T-helper 1 cell treated with Interleukin-12 subunit alpha and Interleukin-12 subunit beta and Interleukin-4 antibody, amounts not matched to agents 30 μg/mL and 1 μg/mL, for 36 hours (primary cell): ENCODE data around the gene ST6GALNAC1.

Experiments used
- H3K27ac Mint-ChIP-seq: one replicate; pipeline ENCODE4 v1.8.0; 2021; ENCODE audit warnings: mild to moderate bottlenecking, mixed read lengths
- H3K27me3 Mint-ChIP-seq: one replicate; pipeline ENCODE4 v1.8.0; 2021; ENCODE audit warnings: low read depth, mixed read lengths
- H3K36me3 Mint-ChIP-seq: one replicate; pipeline ENCODE4 v1.8.0; 2021; ENCODE audit warnings: low read depth, mixed read lengths
- H3K4me1 Mint-ChIP-seq: one replicate; pipeline ENCODE4 v1.8.0; 2021; ENCODE audit warnings: low read depth, mixed read lengths
- H3K4me3 Mint-ChIP-seq: one replicate; pipeline ENCODE4 v1.8.0; 2021; ENCODE audit warnings: mild to moderate bottlenecking, moderate library complexity, mixed read lengths
- H3K9me3 Mint-ChIP-seq: one replicate; pipeline ENCODE4 v1.8.0; 2021; ENCODE audit warnings: mixed read lengths

The ST6GALNAC1 gene

GRCh38 chr17:76683011-76683755 lies 39.6 kb upstream of the ST6GALNAC1 start:
- Mint-ChIP-seq H3K27ac (no peak overlapping the region), H3K9me3 (no peaks in the 10 kb centered on the region), H3K4me3 (no peak overlapping the region), H3K36me3 (no peaks in the 10 kb centered on the region), H3K4me1 (peaks cover 6% of the 10 kb centered on the region), H3K27me3 (peaks cover 10% of the 10 kb centered on the region)

DNA sequence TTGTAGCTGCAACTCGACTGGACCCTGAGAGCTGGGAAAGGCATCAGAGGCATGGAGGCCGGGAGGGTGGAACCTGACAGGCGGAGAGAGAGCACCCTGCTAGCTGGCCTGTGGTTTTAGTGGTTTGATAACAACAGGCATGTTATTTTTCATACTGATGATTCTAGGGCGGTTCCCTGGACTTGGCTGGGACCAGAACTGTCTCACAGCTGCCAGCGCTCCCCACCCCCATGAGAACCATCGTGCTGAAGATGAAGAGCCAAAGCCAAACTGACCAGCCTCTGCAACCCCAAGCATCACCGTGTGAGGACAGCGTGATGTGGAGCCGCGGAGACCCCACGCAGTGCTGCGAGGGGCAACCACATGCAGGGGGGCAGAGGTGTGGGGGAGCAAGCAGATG lies 38.7 kb upstream of the ST6GALNAC1 start:
- H3K4me3 Mint-ChIP-seq, result no peak overlapping the region

DNA sequence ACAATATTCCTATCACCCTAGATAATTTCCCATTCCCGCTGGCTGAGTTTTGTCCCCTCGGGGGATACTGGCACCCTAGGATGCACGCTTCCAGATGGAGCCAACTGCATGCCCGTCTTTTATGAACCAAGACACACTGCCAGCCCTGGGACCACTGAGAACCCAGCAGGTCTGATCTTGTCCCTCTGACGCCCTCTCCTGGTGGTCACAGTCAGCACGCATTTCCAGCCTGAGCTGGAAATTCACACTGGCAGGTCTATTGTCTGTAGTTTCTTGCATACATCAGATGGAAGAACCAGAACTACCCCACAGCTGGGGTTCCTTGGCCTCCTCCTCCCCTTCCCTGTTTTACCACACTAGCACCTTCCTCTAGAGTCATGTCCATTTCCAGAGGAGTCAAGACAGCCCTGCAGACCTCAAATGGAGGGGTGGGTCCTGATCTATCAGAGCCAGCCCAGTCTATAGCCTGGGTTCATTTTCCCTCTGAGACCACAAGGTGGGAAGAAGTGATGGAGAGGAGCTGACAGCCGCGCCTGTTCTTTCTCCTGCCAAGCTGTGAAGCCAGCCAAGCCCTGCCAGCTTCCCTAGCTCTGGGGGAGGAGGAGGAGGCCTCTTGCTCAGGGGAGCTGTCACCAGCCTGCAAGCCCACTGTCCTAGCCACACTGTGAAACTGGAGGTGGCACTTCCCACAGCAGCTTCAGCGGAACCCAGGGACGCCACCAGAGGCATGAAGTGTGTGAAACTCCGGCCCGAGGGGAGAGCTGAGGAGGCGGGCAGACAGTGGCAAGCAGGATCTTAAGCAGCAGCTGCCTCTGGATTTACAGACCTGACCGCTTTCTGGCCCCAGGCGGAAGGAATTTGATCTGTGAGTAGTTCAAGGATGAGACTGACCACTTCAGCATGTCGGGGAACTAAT lies 37.9 kb upstream of the ST6GALNAC1 start:
- H3K9me3 Mint-ChIP-seq, result no peaks in the 10 kb centered on the region
- peaks cover 10% of the 10 kb centered on the region for H3K27me3 Mint-ChIP-seq
- H3K4me3 Mint-ChIP-seq, result no peak overlapping the region
- no peaks in the 10 kb centered on the region for H3K36me3 Mint-ChIP-seq
- no peak overlapping the region for H3K27ac Mint-ChIP-seq
- peaks cover 6% of the 10 kb centered on the region for H3K4me1 Mint-ChIP-seq

More for the DNA sequence above, 38.7 kb upstream of the ST6GALNAC1 start:
- H3K9me3 Mint-ChIP-seq, result no peaks in the 10 kb centered on the region
- H3K27me3 Mint-ChIP-seq, result peaks cover 10% of the 10 kb centered on the region
- H3K4me1 Mint-ChIP-seq, result peaks cover 6% of the 10 kb centered on the region
- no peak overlapping the region for H3K27ac Mint-ChIP-seq
- H3K36me3 Mint-ChIP-seq, result no peaks in the 10 kb centered on the region

DNA sequence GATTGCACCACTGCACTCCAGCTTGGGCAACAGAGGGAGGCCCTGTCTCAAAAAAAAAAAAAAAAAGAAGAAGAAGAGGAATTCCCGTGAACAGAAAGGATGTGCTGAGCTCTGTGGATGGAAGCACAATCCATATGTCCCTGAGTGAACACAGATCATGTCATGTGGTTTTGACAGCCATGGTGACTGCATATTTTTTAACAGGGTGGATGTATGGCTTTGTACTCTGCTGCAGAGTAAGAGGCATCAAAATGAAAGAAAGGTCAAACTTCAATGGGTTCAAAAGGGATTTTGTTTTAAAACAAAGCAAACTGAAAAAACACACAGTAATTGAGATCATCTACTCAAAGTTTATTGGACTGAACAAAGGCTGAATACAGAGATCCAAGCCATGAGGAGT lies 35.7 kb upstream of the ST6GALNAC1 start:
- Mint-ChIP-seq H3K4me1 (peaks cover 6% of the 10 kb centered on the region), H3K9me3 (no peaks in the 10 kb centered on the region), H3K4me3 (no peak overlapping the region), H3K27me3 (peaks cover 10% of the 10 kb centered on the region), H3K27ac (no peak overlapping the region), H3K36me3 (no peaks in the 10 kb centered on the region)

DNA sequence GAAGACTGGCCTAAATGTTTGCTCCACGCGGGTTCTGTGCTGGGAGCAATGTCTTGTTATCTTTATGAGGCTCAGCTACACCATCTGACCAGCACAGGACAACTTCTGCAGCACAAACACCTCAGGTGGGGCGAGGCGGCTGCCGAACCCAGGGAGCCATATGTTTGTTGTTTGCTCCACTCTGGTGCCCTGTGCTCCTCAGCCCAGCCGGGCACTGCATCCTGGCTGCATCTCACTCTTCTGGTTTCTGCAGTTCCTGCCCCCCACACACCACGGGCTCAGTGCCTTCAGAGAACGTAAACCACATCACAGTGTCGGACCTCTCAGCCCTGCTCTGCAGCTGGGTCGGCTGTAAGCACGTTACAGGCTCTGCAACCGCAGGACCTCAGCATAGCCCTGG lies 34.8 kb upstream of the ST6GALNAC1 start:
- no peaks in the 10 kb centered on the region for H3K36me3 Mint-ChIP-seq
- peaks cover 10% of the 10 kb centered on the region for H3K27me3 Mint-ChIP-seq
- no peak overlapping the region for H3K27ac Mint-ChIP-seq
- no peaks in the 10 kb centered on the region for H3K9me3 Mint-ChIP-seq
- H3K4me3 Mint-ChIP-seq, result no peak overlapping the region
- peaks cover 6% of the 10 kb centered on the region for H3K4me1 Mint-ChIP-seq

GRCh38 chr17:76677406-76677805 lies 33.8 kb upstream of the ST6GALNAC1 start:
- Mint-ChIP-seq H3K27me3 (peaks cover 10% of the 10 kb centered on the region), H3K36me3 (peaks cover 2% of the 10 kb centered on the region), H3K4me3 (no peak overlapping the region), H3K4me1 (peaks cover 8% of the 10 kb centered on the region), H3K9me3 (no peaks in the 10 kb centered on the region), H3K27ac (no peak overlapping the region)

GRCh38 chr17:76676629-76677028 lies 33.1 kb upstream of the ST6GALNAC1 start:
- Mint-ChIP-seq H3K4me1 (peaks cover 15% of the 10 kb centered on the region), H3K9me3 (no peaks in the 10 kb centered on the region), H3K4me3 (no peak overlapping the region), H3K27ac (no peak overlapping the region), H3K27me3 (peaks cover 10% of the 10 kb centered on the region), H3K36me3 (peaks cover 2% of the 10 kb centered on the region)

DNA sequence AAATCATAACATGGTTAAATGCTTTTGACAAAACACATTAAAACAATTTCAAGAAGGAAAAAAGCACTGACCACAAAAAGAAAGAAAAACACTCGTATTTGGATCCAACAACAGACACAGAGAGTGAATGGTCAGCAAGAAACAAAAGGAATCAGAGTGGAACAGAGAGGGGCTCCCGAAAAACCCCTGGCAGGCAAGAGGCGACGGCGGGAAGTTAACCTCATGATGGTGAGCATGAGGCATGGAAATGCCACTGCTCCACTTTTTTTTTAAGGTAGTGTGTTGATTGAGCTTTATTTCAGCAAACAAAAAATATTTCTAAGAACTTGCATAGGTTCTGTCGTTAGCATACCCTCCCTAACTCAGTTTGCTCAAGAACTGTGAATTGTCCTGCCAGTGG lies 32.1 kb upstream of the ST6GALNAC1 start:
- Mint-ChIP-seq H3K36me3 (peaks cover 4% of the 10 kb centered on the region), H3K9me3 (no peaks in the 10 kb centered on the region), H3K4me1 (peaks cover 21% of the 10 kb centered on the region), H3K27ac (peak overlapping the region; percentile 5), H3K4me3 (no peak overlapping the region), H3K27me3 (peaks cover 2% of the 10 kb centered on the region)

- Mint-ChIP-seq H3K4me3 (no peak overlapping the region), H3K27me3 (no peaks in the 10 kb centered on the region), H3K27ac (no peak overlapping the region)
These were observed 31.0 kb upstream of the ST6GALNAC1 start for GRCh38 chr17:76674600-76674999.

GRCh38 chr17:76673729-76674128 lies 30.2 kb upstream of the ST6GALNAC1 start:
- Mint-ChIP-seq H3K4me3 (no peak overlapping the region), H3K27ac (no peak overlapping the region), H3K27me3 (no peaks in the 10 kb centered on the region), H3K4me1 (peaks cover 26% of the 10 kb centered on the region), H3K9me3 (no peaks in the 10 kb centered on the region), H3K36me3 (peaks cover 4% of the 10 kb centered on the region)

More at GRCh38 chr17:76674600-76674999, 31.0 kb upstream of the ST6GALNAC1 start:
- Mint-ChIP-seq H3K4me1 (peaks cover 27% of the 10 kb centered on the region), H3K36me3 (peaks cover 4% of the 10 kb centered on the region), H3K9me3 (no peaks in the 10 kb centered on the region)

GRCh38 chr17:76672892-76673291 lies 29.3 kb upstream of the ST6GALNAC1 start:
- H3K9me3 Mint-ChIP-seq, result no peaks in the 10 kb centered on the region
- peaks cover 26% of the 10 kb centered on the region for H3K4me1 Mint-ChIP-seq
- peak overlapping the region; percentile 92 for H3K4me3 Mint-ChIP-seq
- peaks cover 4% of the 10 kb centered on the region for H3K27me3 Mint-ChIP-seq
- peaks cover 4% of the 10 kb centered on the region for H3K36me3 Mint-ChIP-seq
- no peak overlapping the region for H3K27ac Mint-ChIP-seq

- H3K9me3 Mint-ChIP-seq, result no peaks in the 10 kb centered on the region
- peak overlapping the region; percentile 92 for H3K4me3 Mint-ChIP-seq
- H3K4me1 Mint-ChIP-seq, result peaks cover 26% of the 10 kb centered on the region
- H3K36me3 Mint-ChIP-seq, result peaks cover 4% of the 10 kb centered on the region
- peak overlapping the region; percentile 92 for H3K27ac Mint-ChIP-seq
- H3K27me3 Mint-ChIP-seq, result peaks cover 9% of the 10 kb centered on the region
These were observed 28.8 kb upstream of the ST6GALNAC1 start for GRCh38 chr17:76672270-76672851.

- Mint-ChIP-seq H3K9me3 (no peaks in the 10 kb centered on the region), H3K4me3 (peak overlapping the region; percentile 92), H3K4me1 (peaks cover 26% of the 10 kb centered on the region), H3K27me3 (peaks cover 14% of the 10 kb centered on the region), H3K27ac (peak overlapping the region; percentile 92), H3K36me3 (peaks cover 4% of the 10 kb centered on the region)
These were observed 28.3 kb upstream of the ST6GALNAC1 start for GRCh38 chr17:76671912-76672262.

GRCh38 chr17:76671123-76671911 lies 27.8 kb upstream of the ST6GALNAC1 start:
- Mint-ChIP-seq H3K9me3 (no peaks in the 10 kb centered on the region), H3K4me1 (peaks cover 26% of the 10 kb centered on the region), H3K27ac (peak overlapping the region; percentile 92), H3K36me3 (peaks cover 4% of the 10 kb centered on the region), H3K27me3 (peaks cover 17% of the 10 kb centered on the region), H3K4me3 (peak overlapping the region; percentile 92)
